ENCODE results near the gene ALPI.

The ALPI gene

GRCh38 chr2:232479341-232480200 lies 23.6 kb downstream of the ALPI start:
- no peaks in the 10 kb centered on the region for H3K4me1 ChIP-seq (ENCODE audit: low read length)
- no peak for TF ChIP-seq EZH2phosphoT487 (IDR thresholded peaks at IDR 0.05; ENCODE audit: low read depth)
- TF ChIP-seq CTCF (IDR thresholded peaks at IDR 0.05; ENCODE audit: low read depth, low read length), result no peak
- H3K27me3 ChIP-seq (ENCODE audit: low read depth, low read length), result no peaks in the 10 kb centered on the region
- no peaks in the 10 kb centered on the region for H4K20me1 ChIP-seq (ENCODE audit: insufficient read depth, low read length)
- no peak overlapping the region for H2AFZ ChIP-seq (ENCODE audit: low read depth, low read length)
- no peak overlapping the region for H3K27ac ChIP-seq (ENCODE audit: low read length)
- no peak overlapping the region for H3K9ac ChIP-seq (ENCODE audit: low read length)
- H3K4me3 ChIP-seq (ENCODE audit: low read length), result no peak overlapping the region
- no peaks in the 10 kb centered on the region for H3K36me3 ChIP-seq (replicated peaks; ENCODE audit: low read depth, low read length)
- no peak overlapping the region for H3K4me2 ChIP-seq (ENCODE audit: low read length)
- no peaks in the 10 kb centered on the region for H3K9me3 ChIP-seq (ENCODE audit: insufficient read depth, low read length)
- H3K79me2 ChIP-seq (ENCODE audit: low read length), result no peaks in the 10 kb centered on the region

GRCh38 chr2:232480201-232481190 lies 24.5 kb downstream of the ALPI start:
- Histone ChIP-seq H3K4me2 (ENCODE audit: low read length) (no peak overlapping the region), H3K27ac (ENCODE audit: low read length) (no peak overlapping the region)
- no peak for TF ChIP-seq CTCF (IDR thresholded peaks at IDR 0.05; ENCODE audit: low read depth, low read length)
- TF ChIP-seq EZH2phosphoT487 (IDR thresholded peaks at IDR 0.05; ENCODE audit: low read depth), result no peak

GRCh38 chr2:232481322-232482140 lies 25.6 kb downstream of the ALPI start:
- Histone ChIP-seq H3K4me2 (ENCODE audit: low read length) (no peak overlapping the region), H4K20me1 (ENCODE audit: insufficient read depth, low read length) (no peaks in the 10 kb centered on the region)

More at GRCh38 chr2:232480201-232481190, 24.5 kb downstream of the ALPI start:
- H2AFZ ChIP-seq (ENCODE audit: low read depth, low read length), result no peak overlapping the region
- H3K4me3 ChIP-seq (ENCODE audit: low read length), result no peak overlapping the region
- no peaks in the 10 kb centered on the region for H3K27me3 ChIP-seq (ENCODE audit: low read depth, low read length)
- no peaks in the 10 kb centered on the region for H3K79me2 ChIP-seq (ENCODE audit: low read length)
- H3K9me3 ChIP-seq (ENCODE audit: insufficient read depth, low read length), result no peaks in the 10 kb centered on the region
- no peaks in the 10 kb centered on the region for H3K36me3 ChIP-seq (replicated peaks; ENCODE audit: low read depth, low read length)
- no peaks in the 10 kb centered on the region for H4K20me1 ChIP-seq (ENCODE audit: insufficient read depth, low read length)
- no peaks in the 10 kb centered on the region for H3K4me1 ChIP-seq (ENCODE audit: low read length)
- no peak overlapping the region for H3K9ac ChIP-seq (ENCODE audit: low read length)

More at GRCh38 chr2:232481322-232482140, 25.6 kb downstream of the ALPI start:
- TF ChIP-seq EZH2phosphoT487 (IDR thresholded peaks at IDR 0.05; ENCODE audit: low read depth) (no peak), CTCF (IDR thresholded peaks at IDR 0.05; ENCODE audit: low read depth, low read length) (no peak)
- no peaks in the 10 kb centered on the region for H3K4me1 ChIP-seq (ENCODE audit: low read length)
- no peaks in the 10 kb centered on the region for H3K27me3 ChIP-seq (ENCODE audit: low read depth, low read length)
- no peak overlapping the region for H2AFZ ChIP-seq (ENCODE audit: low read depth, low read length)
- no peaks in the 10 kb centered on the region for H3K36me3 ChIP-seq (replicated peaks; ENCODE audit: low read depth, low read length)
- H3K9me3 ChIP-seq (ENCODE audit: insufficient read depth, low read length), result no peaks in the 10 kb centered on the region
- no peak overlapping the region for H3K4me3 ChIP-seq (ENCODE audit: low read length)
- H3K9ac ChIP-seq (ENCODE audit: low read length), result no peak overlapping the region
- no peaks in the 10 kb centered on the region for H3K79me2 ChIP-seq (ENCODE audit: low read length)
- H3K27ac ChIP-seq (ENCODE audit: low read length), result no peak overlapping the region
